Hepatocyte (in vitro differentiated cells): ENCODE measurements around the gene SLX9.

Experiments used
- EZH2 ChIP-seq: fragments of 200-600 bp; sonication (generic); IDR thresholded peaks from 2 replicates; pipeline ENCODE4 v1.6.1; 2016; ENCODE audit warnings: antibody characterized with exemption, mild to moderate bottlenecking, borderline replicate concordance
- TF ChIP-seq, protein P1 (sequence below): fragments of 200-600 bp; sonication (generic); IDR thresholded peaks from 2 replicates; pipeline ENCODE4 v1.5.1; 2016; ENCODE audit warnings: antibody characterized with exemption, mild to moderate bottlenecking; ENCODE audit not compliant: poor library complexity

DNA sequence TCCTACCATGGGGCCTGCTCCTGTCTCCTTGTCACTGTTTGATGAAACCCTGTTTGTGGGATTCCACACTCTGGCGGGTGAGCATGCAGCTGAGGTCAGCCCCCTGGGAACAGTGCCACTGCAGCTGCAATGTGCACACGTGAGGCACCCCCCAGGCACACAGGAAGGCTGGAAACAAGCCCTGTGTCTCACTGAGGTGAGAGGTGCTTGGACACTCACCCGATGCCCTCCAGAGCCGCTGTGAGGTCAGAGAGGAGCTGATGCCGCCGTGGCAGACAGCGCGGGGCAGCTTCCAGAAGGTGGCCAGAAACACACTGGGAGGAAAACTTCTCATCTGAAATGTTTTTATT lies 49.7 kb downstream of the SLX9 start:
- TF ChIP-seq, protein P1, sequence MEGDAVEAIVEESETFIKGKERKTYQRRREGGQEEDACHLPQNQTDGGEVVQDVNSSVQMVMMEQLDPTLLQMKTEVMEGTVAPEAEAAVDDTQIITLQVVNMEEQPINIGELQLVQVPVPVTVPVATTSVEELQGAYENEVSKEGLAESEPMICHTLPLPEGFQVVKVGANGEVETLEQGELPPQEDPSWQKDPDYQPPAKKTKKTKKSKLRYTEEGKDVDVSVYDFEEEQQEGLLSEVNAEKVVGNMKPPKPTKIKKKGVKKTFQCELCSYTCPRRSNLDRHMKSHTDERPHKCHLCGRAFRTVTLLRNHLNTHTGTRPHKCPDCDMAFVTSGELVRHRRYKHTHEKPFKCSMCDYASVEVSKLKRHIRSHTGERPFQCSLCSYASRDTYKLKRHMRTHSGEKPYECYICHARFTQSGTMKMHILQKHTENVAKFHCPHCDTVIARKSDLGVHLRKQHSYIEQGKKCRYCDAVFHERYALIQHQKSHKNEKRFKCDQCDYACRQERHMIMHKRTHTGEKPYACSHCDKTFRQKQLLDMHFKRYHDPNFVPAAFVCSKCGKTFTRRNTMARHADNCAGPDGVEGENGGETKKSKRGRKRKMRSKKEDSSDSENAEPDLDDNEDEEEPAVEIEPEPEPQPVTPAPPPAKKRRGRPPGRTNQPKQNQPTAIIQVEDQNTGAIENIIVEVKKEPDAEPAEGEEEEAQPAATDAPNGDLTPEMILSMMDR, result no peak
- no peak for TF ChIP-seq EZH2
